HG02840 (cell line): Measurements from ENCODE around the gene LIME1.
"Not testable (repeated sequence)": the region's sequence is repeated elsewhere in the genome, so short reads cannot be mapped to it uniquely, and the experiment has no call there.

Experiments
- ATAC-seq: cut with Tn5 transposase; IDR thresholded peaks from one replicate; pipeline ENCODE4 v1.9.1; 2021; ENCODE audit warnings: mild to moderate bottlenecking, moderate library complexity, moderate number of reproducible peaks; ENCODE audit not compliant: unreplicated experiment, low FRiP score

The LIME1 gene

GRCh38 chr20:63768591-63769515 is 32.4 kb downstream of the LIME1 start:
- no peak for ATAC-seq

- ATAC-seq: no peak
Observed at GRCh38 chr20:63769891-63770474, 33.5 kb downstream of the LIME1 start.

DNA sequence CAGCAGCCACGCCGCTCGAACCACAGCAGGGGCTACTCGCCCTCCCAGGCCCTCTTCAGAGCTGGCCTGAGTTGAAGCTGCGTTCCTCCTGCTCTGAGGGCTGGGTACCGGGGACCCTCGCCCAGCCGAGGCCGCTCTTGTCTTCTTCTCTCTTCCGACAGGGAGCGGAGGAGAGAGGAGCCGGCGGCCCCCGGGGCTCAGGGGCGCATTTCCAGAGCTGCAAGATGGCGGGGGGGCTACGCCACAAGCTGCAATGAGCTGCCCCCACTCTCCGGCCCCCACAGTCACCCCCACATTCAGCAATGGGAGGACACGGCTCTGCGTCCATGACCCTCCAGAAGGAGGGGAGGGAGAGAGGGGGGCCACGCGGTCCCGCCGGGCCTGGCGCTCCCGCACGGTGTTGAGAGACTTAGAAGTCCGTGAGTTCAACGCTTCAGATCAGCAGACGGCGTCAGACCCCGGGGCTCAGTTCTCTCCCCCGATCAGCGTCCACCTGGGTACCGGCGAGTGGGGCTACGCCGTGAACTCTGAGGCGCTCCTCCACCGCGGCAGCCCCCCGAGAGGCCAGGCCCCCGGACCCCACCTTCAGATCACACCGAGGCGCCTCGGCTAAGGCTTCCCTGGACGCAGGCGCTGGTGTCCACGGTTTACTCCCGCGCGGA is 34.7 kb downstream of the LIME1 start:
- no peak for ATAC-seq

GRCh38 chr20:63772781-63773518 is 36.5 kb downstream of the LIME1 start:
- no peak for ATAC-seq

- ATAC-seq: no peak
Observed at GRCh38 chr20:63773571-63774241, 37.2 kb downstream of the LIME1 start.

- ATAC-seq: no peak
Observed at GRCh38 chr20:63774306-63774705, 37.8 kb downstream of the LIME1 start.

- ATAC-seq: no peak
Observed at GRCh38 chr20:63775096-63775978, 38.9 kb downstream of the LIME1 start.

DNA sequence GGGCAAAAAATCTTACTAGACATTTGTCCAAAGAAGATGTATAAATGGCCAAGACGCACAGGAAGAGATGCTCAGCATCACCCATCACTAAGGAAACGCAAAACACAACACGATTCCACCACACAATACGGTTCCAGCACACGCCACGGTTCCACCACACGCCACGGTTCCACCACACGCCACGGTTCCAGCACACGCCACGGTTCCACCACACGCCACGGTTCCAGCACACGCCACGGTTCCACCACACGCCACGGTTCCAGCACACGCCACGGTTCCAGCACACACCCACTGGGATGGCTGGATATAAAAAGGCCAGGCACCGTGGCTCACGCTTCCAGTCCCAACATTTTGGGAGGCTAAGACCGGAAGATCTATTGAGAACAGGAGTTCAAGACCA is 40.4 kb downstream of the LIME1 start:
- not testable (repeated sequence) for ATAC-seq

- ATAC-seq: no peak
Observed at GRCh38 chr20:63777614-63778013, 41.1 kb downstream of the LIME1 start.

GRCh38 chr20:63778034-63778752 is 41.7 kb downstream of the LIME1 start:
- ATAC-seq: no peak

GRCh38 chr20:63778857-63779256 is 42.4 kb downstream of the LIME1 start:
- no peak for ATAC-seq

DNA sequence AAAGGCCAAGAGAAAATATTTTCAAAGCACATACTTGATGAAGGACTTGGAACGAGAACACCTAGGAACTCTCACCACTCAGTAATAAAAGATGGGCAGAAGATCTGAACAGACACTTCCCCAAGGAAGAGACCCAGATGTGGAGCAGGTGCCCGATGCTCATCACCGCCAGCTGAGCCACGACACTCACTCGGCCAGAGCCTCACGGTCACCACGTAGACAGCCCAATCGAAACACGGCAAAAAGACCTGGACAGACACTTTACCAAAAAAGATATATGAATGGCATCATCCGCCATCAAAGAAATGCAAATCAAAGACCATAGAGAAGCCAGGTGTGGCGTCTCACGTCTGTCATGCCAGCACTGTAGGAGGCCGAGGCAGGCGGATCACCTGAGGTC is 44.7 kb downstream of the LIME1 start:
- no peak for ATAC-seq

DNA sequence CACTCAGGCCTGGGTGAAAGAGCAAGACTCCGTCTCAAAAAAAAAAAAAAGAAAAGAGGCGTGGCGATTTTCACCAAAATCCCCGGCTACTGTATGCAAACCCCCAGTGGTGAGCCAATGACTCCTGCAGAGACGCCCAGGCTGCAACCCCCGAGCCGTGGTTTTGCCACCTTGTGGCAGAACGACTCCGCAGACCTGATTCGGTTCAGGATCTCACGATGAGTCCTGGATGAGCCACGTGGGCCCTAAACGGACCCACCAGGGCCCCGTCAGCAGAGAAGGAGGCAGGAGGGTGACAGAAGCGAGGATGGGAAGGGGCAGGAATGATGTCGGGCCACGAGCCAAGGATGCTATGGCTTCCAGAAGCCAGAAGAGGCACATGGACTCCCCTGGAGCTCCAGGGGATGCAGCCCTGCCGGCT is 45.6 kb downstream of the LIME1 start:
- ATAC-seq: no peak

GRCh38 chr20:63782521-63782971 is 46.1 kb downstream of the LIME1 start:
- no peak for ATAC-seq

GRCh38 chr20:63783970-63784369 is 47.5 kb downstream of the LIME1 start:
- no peak for ATAC-seq

DNA sequence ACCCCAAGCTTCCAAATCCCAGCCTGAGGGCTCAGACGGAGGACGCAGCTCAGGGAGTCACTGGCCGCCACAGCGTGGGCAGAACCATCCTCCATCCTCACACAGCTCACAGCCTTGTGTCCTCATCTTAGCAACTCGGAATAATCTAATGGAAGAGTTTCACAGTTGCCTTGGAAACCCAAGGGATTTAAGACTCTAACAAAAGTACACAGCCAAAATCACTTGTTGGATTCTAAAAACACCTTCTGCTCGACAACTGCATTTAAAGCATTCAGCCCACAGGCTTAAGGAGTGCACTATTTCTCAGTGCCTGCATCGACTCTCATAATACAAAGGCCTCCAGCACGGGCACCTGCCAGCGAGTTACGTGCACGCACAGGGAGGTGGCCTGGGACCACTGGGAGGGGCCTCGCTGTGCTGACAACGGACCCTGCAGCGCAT is 49.2 kb downstream of the LIME1 start:
- ATAC-seq: no peak

DNA sequence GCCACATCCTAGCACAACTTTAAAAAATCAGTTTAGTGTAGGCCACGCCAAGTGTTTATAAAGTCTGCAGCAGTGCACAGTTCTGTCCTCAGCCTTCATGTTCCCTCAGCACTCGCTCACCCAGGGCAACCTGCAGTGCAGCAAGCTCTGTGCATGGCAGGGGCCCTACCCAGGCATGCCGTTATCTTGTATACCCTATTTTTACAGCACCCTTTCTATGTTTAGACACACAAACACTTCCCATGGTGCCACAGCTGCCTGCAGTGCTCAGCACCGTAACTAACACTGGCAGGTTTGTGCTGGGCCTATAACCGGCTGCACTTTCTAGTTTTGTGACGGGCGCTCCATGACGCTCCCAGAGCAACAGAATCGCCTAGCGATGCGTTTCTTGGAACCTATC is 50.8 kb downstream of the LIME1 start:
- ATAC-seq: no peak

DNA sequence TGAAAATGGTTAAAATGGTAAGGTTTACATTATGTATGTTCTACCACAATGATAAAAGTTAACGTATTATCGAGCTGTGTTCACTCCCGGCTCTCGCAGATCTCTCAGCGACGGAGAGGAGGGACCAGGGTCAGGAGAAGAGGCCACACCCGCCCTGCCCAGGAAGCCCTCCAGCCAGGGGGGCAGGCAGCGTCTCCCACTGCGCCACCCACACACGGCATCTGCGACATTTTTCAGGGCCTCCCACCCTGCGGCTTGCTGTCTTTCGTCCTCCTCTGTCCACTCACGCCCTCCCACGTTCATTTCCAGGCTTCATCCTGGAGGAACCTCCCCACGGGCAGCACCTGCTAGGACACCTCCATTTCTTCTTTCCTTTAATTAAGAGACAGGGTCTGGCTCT is 51.3 kb downstream of the LIME1 start:
- no peak for ATAC-seq
